GM23248 (cell line): ENCODE data around the gene SLC3A2.

Source experiments
- EZH2 ChIP-seq: fragments of 200-600 bp; sonication (generic); IDR thresholded peaks from 2 replicates; pipeline ENCODE4 v1.6.1; 2018; ENCODE audit warnings: antibody characterized with exemption, mild to moderate bottlenecking; ENCODE audit not compliant: insufficient read depth, poor library complexity, severe bottlenecking
- EZH2phosphoT487 ChIP-seq: fragments of 200-600 bp; sonication (generic); IDR thresholded peaks from 2 replicates; pipeline ENCODE4 v1.6.1; 2018; ENCODE audit warnings: antibody characterized with exemption, moderate library complexity, mild to moderate bottlenecking, low read depth; ENCODE audit not compliant: insufficient read depth

GRCh38 chr11:62908468-62909072, 27.9 kb downstream of the SLC3A2 start:
- no peak for TF ChIP-seq EZH2
- TF ChIP-seq EZH2phosphoT487 = no peak
